Measurements from ENCODE around the gene NCF2. TPM values are rescaled to one million over a fixed set of nuclear protein-coding genes. Genes with fewer than 3 reads are reported as not detected.

Gene NCF2
- total RNA-seq, 1 donor from 2014 or later, result 3.8 TPM

DNA sequence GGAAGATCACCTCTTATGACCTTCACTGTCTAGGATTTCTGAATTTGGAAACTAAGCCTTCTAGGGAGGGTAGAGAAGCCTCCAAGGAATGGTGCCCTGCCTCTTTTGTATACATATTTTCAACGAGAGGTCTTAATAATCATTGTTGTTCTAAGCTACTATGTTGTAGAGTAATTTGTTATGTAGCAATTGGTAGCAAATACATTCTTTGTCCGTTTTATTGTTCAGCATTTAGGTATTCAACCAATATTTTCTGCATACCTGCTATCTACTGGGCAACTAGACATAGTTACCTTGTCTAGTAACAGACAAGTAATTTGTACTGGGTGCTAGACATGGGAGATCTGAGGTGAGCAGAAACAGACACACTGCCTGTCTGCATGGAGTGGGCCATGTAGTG, 20.8 kb upstream of the NCF2 start:
- DNase-seq (ENCODE audit: low spot score), result no peak

DNA sequence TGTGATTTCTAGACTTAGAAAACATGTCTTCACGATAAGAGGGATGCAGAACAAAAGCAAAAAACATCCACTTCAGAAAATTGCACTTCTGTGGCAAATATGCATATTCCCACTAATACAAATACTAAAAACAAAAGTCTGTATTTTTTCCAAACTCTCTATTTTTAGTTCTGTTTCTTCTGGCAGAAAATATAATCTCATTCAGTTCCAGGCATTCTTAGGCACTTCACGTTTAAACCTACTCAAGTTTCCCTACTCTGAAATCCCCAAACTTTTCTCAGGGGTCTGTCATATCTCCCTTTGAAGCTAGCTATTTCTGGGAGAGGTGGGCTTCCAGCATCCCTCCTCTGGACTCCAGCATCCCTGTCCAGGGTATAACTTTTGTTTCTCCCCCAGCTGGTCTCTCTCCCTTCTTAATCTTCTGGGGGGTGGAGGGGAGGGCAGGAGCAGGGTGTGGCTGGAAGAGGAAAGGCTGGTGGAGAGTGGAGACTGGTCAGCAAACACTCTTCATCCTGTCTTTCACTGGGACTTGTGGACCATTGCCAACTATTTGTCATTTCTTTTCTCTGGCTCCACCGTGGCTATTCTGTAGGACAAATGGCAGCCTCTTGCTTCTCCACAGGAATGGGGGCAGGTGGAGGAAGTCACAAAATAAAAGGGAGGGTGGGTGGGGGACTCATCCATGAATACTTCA, 19.6 kb upstream of the NCF2 start:
- DNase-seq (ENCODE audit: low spot score), result no peak

DNA sequence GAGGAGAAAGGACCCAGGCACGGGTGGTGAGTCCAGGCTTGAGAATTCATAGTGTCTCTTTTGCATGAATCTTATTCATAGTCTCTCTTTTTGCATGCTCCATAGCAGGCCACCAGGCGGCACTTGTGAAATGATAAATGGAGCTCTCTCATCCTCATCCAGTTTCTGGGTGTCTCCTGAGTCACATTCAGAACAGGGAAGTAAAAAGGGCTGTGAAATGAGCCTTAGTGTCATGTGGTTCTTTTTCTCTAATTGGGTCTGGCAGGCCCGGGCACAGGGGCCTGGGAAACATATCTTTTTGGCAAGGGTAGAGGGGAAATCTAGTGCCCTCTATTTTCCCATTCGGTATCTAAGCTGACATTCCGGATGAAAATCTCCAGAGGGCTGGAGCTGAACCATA, 19.1 kb upstream of the NCF2 start:
- DNase-seq (ENCODE audit: low spot score), result no peak

DNA sequence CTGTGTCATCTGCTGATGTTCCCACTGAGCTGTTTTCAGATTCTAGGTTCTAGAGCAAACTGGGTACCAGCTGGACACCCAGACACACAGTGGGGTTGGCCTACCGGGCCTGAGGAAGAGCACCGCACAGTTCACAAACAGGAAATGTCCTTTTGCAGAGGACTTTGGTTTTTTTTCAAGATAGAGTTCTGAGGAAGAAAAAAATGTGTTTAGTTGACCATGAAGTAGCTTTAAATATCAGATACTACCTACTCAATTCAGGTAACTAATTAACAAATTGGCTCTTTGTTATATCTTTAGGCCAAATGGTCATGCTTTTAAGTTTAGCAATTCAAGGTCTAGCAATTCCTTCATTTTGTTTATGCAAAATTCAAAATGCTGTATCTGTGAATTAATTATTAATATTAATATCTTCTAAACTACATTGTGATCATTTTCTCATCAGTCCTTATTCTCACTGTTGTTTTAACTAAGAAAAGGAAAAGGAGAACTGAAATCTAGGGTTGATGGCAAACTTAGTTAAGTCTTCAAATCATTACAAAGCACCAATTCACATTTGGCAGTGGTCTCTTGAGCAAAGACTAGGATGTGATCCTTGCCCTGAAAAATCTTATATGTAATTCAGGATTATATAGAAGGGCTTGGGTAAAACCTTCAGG, 17.2 kb upstream of the NCF2 start:
- no peak for DNase-seq (ENCODE audit: low spot score)

DNA sequence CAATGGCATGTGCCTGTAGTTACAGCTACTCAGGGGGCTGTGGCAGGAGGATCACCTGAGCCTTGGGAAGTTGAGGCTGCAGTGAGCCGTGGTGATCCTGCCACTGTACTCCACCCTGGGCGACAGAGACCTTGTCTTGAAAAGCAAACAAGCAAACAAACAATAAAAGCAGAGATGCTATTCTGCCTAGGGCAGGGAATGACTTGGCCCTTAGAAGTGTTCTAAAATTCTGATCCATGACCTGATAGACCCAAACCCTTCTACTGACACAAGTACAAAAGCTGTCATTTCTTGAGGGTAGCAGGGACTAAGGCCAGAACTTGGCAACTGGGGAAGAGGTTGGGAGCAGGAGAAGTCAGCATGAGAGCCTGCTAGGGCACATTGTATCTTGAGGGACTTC, 15.6 kb upstream of the NCF2 start:
- DNase-seq (ENCODE audit: low spot score), result no peak

DNA sequence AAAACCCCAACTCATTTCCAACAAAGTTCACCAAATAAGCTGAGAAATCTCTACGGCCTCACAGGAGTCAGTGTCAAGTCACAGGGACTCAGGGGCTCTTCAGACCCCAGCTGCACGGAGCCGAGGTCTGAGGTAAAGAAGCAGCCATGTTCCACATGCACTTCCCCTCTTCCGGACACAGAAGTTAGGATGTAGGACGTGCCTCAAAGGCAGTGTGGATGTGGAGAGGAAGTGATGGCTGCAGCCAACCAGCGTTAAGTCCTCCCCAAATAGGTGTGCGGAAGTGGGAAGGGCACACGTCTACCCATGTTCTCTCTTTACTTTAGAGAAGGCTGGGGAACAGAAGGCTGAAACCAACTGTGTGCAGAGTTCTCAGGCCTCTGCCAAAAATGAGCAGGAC, 14.6 kb upstream of the NCF2 start:
- DNase-seq (ENCODE audit: low spot score), result no peak

DNA sequence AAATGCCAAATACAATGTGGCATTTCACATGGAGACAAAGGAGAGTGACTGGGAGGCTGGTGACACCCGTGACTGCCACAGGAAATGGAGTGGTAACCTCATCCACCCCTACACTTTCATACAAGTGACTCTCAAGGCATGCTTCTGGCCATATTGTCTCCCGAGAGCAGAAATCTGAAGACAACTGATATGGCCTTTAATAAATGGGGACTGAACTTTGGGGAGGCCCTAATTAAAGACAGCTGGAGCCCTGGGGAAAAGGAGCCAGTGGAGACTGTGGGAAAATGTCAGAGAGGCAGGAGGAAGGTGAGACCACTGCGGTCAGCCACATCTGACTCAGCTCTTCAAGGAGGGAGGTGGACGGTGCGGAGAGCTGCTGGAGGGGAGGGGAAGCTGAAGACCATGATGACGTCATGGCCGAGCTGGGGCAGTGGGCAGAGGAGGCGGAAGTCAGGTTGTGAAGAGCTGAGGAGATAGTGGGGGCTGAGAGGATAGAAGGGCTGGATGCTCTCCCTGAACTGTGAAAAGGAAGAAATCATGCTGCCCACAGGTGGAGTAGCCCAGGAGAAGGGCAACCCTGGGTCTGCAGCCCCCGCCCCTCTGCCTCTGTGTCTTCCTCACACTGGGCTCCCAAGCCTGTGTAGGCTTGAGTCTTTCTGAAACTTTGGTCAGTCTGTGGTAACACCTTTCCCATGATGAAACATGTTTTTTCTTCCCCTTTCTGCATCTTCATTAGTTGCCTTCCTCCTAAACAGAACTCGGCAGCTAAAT, 14.0 kb upstream of the NCF2 start:
- DNase-seq (ENCODE audit: low spot score), result no peak

DNA sequence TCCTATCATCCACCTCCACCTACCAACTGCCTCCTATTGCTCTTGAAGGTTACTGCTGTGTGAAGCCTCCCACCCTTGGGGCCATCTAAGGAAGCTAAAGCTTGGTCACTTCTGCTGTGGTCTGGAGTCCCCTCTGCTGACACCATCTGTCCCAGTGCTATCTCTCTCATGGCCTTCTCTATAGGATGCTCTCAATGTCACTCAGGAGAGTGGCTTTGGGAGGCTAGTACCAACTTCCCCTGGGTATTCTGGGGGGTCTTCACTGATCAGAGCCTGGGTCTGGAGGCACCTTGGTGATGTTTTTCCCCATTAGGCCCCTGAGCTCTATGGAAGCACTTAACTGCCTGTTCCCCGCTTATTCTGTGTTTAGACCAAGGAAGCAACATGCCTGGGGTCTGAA, 12.3 kb upstream of the NCF2 start:
- DNase-seq (ENCODE audit: low spot score), result no peak

DNA sequence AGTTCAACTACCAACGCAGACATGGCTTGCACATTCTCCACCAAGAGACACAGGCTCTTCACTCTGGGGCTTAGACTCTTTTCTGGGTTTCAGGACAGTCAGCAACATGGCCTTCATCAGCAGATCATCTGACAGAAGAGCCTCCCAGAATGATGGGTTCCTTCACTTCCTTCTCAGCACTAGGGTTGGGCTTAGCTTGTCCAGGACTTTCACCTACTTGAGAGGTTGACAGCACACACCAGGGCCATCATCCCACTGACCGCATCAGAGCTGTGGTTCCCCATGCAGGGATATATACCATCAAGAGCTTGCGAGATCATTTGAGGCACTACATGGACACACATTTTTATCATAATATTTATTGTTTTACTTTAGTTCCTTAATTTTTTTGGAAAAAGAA, 10.4 kb upstream of the NCF2 start:
- no peak for DNase-seq (ENCODE audit: low spot score)

DNA sequence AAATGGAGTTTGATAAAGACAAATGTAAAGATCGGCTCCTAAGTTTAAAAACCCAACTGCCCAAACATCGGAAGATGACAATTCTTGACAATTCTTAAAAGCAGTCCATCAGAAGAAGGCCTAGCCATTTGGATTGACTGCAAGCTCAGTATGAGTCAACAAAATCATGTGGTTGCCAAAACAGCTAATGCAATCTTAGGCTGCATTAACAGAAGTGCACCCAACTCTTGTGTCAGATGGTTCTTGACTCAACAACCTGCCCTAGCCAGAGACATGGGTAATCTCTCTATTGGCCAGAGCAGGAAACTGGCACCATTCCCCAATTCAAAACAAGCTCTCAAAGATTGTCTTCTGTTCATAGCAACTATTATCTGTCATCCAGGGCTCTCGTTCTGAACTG, 9.9 kb upstream of the NCF2 start:
- no peak for DNase-seq (ENCODE audit: low spot score)

DNA sequence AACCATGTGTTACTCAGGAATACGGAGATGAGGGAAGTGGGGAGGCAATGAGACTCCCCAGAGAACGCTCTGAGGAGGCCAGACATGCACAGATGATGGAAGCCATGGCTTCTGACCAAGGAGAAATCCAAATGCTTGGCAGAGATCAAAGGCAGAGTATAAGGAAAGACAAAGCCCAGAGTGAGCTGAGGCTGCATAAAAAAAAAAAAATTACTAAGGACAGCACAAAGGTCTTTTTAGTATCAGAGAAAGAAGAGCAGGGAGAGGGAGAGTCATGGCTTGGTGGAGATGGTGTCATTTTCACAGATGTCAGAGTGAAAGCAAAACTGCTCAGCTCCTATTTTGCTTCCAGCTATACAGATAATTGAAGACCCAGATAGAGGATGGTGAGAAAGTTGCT, 8.1 kb upstream of the NCF2 start:
- DNase-seq (ENCODE audit: low spot score), result no peak

DNA sequence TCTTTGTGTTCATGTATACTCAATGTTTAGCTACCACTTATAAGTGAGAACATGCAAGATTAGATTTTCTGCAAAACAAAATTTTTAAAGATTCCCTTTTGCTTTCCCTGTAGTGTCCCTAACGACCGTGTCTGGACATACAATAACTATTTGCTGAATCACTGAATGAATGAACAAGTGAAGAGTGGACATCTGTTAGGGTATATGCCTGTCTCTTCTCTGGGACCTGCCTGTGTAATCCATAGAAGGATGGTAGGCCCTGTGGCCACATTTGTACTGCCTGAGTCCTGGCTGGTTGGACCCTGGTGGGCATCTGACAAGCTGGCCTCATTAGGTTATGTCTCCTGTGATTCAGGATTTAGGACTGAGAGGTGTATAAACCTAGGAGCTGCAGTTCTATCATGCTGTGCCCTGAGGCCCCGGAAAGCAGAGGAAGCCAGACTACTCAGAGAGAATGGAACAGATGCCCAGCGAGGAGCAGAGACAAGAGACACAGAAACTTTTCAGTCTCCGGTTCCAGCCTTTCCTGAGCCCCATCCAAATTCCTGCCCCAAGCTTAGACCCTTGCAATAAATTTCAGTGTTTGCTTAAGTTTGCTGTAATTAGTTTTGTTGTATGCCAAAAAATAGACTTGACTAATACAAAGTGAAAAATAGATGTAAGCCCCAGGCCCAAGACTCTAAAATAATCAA, 7.5 kb upstream of the NCF2 start:
- DNase-seq (ENCODE audit: low spot score), result no peak

DNA sequence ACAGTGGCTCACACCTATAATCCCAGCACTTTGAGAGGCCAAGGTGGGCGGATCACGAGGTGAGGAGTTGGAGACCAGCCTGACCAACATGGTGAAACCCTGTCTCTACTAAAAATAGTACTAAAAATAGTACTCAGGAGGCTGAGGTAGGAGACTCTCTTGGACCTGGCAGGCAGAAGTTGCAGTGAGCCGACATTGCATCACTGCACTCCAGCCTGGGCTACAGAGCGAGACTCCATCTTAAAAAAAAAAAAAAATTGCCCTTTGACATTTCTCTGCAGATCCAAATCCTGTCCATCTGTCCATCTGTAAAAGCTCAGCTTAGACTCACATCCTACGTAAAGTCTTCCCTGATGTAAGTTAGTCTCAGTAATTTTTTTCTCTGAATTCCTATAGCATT, 6.2 kb upstream of the NCF2 start:
- no peak for DNase-seq (ENCODE audit: low spot score)

DNA sequence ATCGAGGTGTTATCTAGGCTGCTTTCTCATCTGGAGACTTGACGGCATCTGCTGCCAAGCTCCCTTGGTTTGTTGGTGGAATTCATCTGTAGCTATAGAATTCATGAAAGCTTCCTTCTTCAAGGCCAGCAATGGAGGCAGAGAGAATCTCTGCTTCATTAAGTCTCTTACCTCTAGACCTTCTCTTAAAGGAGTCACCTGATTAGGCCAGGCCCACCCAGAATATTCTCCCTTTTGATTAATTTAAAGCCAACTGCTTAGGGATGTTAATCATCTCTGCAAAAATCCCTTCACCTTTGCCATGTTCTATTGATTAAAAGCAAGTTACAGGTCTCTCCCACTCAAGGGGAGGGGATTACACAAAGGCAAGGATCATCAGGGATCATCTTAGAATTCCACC, 5.3 kb upstream of the NCF2 start:
- no peak for DNase-seq (ENCODE audit: low spot score)

DNA sequence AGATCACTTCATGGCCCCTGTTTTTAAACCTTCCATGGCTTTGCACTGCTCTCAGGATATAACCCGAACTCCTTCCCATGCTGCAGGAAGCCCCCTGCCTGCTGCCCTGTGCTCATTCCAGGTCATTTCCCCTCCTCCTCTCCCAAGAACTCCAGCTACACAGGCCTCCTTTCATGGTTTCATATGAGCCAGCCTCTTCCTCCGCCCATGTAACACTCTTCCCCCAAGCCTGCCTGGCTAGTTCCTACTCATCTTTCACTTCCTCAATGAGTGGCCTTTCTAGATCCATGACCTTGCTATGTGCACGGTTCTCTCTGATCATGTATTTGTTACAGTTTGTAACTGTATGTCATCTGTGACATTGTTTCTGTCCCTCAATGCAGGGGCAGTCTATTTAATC, 3.1 kb upstream of the NCF2 start:
- no peak for DNase-seq (ENCODE audit: low spot score)

DNA sequence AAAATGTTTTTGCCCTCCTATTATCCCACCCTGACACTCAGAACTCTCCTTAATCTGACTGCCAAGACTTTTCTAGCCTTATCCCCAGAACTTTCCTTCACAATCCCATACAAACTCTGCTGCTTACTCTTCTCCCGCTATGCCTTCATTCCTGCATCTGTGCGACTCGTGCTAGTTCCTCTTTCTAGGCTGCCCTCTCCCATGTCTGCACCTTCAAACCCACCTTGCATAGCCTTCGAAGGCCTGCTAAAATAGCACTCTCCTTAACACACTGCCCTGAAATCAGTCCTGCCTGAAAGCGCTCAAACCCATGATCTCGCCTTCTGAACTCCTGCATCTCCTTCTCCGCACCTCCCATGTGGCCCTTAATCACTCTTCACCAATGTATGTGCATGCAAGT, 2.5 kb upstream of the NCF2 start:
- DNase-seq (ENCODE audit: low spot score), result no peak

DNA sequence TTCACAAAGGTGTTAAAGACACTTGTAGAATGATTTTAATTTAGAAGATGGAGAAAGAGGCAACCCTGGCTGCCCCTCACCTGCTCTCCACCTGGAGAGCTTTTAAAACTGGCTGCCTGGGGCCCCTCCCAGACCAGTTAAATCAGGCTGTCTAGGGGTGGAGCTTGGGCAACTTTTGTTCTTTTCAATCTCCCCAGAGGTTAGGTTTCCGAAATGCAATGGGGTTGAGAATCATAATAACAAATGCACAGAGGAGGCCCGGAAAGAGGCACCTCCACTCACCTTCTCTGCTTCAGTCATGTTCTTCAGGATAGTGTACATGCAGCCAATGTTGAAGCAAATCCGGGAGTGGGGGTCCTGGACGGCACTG, 400 bp downstream of the NCF2 start:
- no peak for DNase-seq (ENCODE audit: low spot score)

DNA sequence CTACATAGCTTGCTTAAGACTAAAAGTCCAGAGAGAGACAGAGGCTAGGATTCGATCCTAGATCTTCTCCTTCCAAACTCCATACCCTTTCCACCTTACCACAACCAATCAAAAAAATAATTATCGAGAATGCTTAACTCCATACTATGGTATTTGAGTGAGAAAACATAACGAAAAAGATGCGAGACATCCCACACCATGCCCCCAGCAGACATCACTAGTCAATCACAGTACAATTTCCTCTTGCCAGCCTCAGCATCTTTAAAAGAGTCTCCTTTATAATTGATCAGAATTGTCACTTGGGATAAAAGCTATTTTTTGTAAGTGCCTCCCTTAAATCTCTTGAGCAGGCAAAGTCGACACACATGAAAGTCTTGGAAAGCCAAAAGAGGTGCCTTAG, 875 bp downstream of the NCF2 start:
- DNase-seq (ENCODE audit: low spot score), result no peak

DNA sequence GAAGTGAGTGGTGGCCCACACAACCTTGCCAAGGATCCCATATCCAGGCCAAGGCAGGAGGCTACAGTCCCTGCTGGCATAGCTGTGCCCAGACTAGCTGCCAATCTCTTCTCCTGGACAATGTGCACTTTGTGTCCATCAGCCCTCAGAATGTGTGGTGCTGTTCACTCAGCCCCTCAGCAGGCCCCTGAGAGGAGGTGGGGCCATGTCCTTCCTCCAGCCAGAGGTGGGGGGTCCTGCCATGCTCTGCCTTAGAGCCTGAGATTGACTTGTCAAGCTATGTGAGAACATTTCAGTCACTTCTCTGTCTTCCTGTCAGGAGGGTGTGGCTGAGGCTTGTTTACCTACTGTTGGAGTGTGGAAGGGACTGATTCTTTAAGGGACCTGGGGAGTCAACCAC, 1.4 kb downstream of the NCF2 start:
- DNase-seq (ENCODE audit: low spot score), result no peak

DNA sequence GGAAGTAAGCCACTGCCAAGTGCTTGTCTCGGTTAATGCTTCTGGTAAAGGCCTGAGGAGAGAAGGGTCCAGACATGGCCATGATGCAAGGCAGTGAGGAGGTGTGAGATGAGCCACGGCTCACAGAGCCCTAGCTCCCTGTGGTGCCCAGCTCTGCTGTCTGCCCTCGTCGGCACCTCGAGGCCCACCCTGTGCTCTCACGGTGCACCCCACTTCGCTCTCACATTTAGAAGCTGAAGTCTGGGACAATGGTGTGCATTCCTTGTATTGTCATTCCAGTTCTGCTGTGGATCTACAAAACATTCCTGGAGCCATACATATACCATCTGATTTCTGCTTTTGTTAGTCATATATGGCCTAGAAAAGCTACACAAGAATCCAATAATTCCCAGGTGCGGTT, 3.3 kb downstream of the NCF2 start:
- DNase-seq (ENCODE audit: low spot score), result no peak

DNA sequence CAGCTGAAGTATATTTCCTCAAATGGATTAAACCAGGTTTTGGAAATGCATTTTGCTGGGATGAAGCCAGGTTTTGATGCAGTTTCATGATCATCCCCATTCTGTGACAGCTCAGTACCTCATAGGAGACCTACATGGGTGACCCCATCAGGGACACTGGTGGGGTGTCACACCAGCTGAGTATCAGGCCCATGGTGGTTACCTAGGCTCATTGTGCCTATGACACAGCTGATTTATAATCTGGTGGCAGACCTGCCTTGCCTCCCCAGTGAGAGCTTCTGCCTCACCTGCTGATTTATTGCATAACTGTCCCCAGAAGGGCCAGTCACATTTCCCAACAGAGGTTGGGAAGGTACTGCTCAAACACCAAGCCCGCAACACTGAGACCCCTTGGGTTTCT, 3.8 kb downstream of the NCF2 start:
- no peak for DNase-seq (ENCODE audit: low spot score)

DNA sequence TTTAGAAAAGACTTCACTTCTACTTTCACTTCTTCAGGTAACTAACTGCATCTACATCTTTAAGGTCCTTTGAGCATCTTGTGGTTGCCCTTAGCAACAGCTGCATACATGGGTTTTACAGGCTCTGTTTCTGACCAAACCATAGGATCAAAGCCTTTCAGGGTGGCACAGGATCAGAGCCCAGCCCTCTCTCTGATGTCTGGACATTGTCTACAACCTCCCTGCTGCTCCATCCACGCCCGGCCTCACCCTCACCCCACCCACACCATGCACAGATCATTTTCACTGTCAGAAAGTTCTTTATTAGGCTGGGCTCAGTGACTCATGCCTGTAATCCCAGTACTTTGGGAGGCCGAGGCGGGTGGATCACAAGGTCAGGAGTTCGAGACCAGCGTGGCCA, 5.2 kb downstream of the NCF2 start:
- DNase-seq (ENCODE audit: low spot score), result no peak

DNA sequence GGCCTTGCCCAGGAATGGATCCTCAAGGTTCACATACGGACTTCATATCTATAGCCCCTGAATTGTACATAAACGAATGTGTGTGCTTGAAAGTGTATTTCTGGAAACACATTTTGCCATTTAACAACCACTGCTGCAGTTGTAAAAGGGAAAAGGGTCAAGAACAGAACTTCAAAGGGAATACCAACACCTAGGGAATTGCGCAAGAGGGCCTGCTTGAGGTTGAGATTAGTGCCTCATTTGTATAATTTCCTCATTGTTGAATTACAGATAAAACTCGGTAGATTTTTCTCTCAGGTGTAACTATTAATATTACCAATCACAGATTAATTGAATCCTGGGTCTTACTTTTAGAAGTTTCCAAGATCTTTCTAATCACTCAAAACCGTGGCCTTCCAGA, 6.1 kb downstream of the NCF2 start:
- no peak for DNase-seq (ENCODE audit: low spot score)
